IMR-90 (cell line): ENCODE measurements around the gene DPEP1.

Experiments
- CTCF ChIP-seq: conservative IDR thresholded peaks from 2 replicates; pipeline ENCODE4 v1.5.1; 2012; ENCODE audit warnings: mild to moderate bottlenecking, low read depth, low read length, improper control_type of control experiment
- FOS ChIP-seq: fragments of 150-350 bp; IDR thresholded peaks from 2 replicates; pipeline ENCODE4 v1.6.1; 2016; ENCODE audit warnings: low read depth, low read length

GRCh38 chr16:89606006-89606405, 7.4 kb upstream of the DPEP1 start:
- no peak for TF ChIP-seq CTCF
- TF ChIP-seq FOS: no peak
